Liver (tissue), 9 donors: Measurements from ENCODE around the gene URM1. TPM values are rescaled to one million over a fixed set of nuclear protein-coding genes. Genes with fewer than 3 reads are reported as not detected.

Experiments used
- DNase-seq: peaks from one replicate; pipeline ENCODE4 v3.0.0-alpha.2; 2017; ENCODE audit warnings: low spot score
- H3K27ac ChIP-seq, 2 donors: one replicate each; pipeline ENCODE4 v1.7.0; 2013; ENCODE audit warnings: inconsistent platforms in 2 of 2, low read length in 2 of 2, control low read depth in 1 of 2, low read depth in 1 of 2, mild to moderate bottlenecking in 1 of 2
- H3K27me3 ChIP-seq, 4 donors: one replicate each; pipeline versions ENCODE4 v1.6.1 to v1.7.0; 2013; ENCODE audit warnings: low read length in 3 of 4, inconsistent platforms in 1 of 4, mild to moderate bottlenecking in 1 of 4, moderate library complexity in 1 of 4; ENCODE audit not compliant: control insufficient read depth in 4 of 4, insufficient read depth in 4 of 4
- H3K36me3 ChIP-seq, 4 donors: one replicate each; pipeline versions ENCODE4 v1.6.1 to v1.7.0; 2013; ENCODE audit warnings: low read length in 3 of 4, mild to moderate bottlenecking in 3 of 4, low read depth in 1 of 4, moderate library complexity in 1 of 4; ENCODE audit not compliant: control insufficient read depth in 4 of 4, insufficient read depth in 3 of 4
- H3K4me1 ChIP-seq, 4 donors: one replicate each; pipeline versions ENCODE4 v1.6.1 to v1.7.0; 2013; ENCODE audit warnings: low read length in 3 of 4, mild to moderate bottlenecking in 3 of 4, moderate library complexity in 1 of 4; ENCODE audit not compliant: control insufficient read depth in 4 of 4, insufficient read depth in 4 of 4
- H3K4me3 ChIP-seq, 3 donors: one replicate each; pipeline versions ENCODE4 v1.6.1 to v1.7.0; 2013; ENCODE audit warnings: low read length in 3 of 3, control low read depth in 1 of 3, low read depth in 1 of 3, mild to moderate bottlenecking in 1 of 3
- H3K9ac ChIP-seq, 2 donors: one replicate each; pipeline ENCODE4 v1.7.0; 2013; ENCODE audit warnings: low read length in 2 of 2, mild to moderate bottlenecking in 2 of 2, moderate library complexity in 2 of 2, control low read depth in 1 of 2, low read depth in 1 of 2
- H3K9me3 ChIP-seq, 4 donors: one replicate each; pipeline versions ENCODE4 v1.6.1 to v1.7.0; 2013; ENCODE audit warnings: low read length in 3 of 4; ENCODE audit not compliant: control insufficient read depth in 4 of 4
- CTCF ChIP-seq: fragments of 150-350 bp; IDR thresholded peaks from 2 replicates; pipeline ENCODE4 v1.5.1; 2017; ENCODE audit warnings: improper control_type of control experiment, low read depth, low read length; ENCODE audit not compliant: missing input control
- EGR1 ChIP-seq, 2 donors: IDR thresholded peaks; 2 replicates each; pipeline ENCODE4 v1.6.1; 2016 to 2018; ENCODE audit warnings: antibody characterized with exemption in 2 of 2, low read depth in 2 of 2
- FOXA1 ChIP-seq: IDR thresholded peaks from 2 replicates; pipeline ENCODE4 v1.6.1; 2016; ENCODE audit warnings: antibody characterized with exemption
- FOXA2 ChIP-seq: IDR thresholded peaks from 2 replicates; pipeline ENCODE4 v1.6.1; 2016; ENCODE audit warnings: antibody characterized with exemption
- HNF4A ChIP-seq, 2 donors: conservative IDR thresholded peaks; 2 replicates each; pipeline ENCODE4 v1.6.1; 2016; ENCODE audit warnings: antibody characterized with exemption in 2 of 2, mild to moderate bottlenecking in 2 of 2
- HNF4G ChIP-seq: IDR thresholded peaks from 2 replicates; pipeline ENCODE4 v1.6.1; 2016; ENCODE audit warnings: antibody characterized with exemption
- NR2F2 ChIP-seq: IDR thresholded peaks from 2 replicates; pipeline ENCODE4 v1.6.1; 2016; ENCODE audit warnings: antibody characterized with exemption
- REST ChIP-seq: IDR thresholded peaks from 2 replicates; pipeline ENCODE4 v1.6.1; 2016; ENCODE audit warnings: antibody characterized with exemption, mild to moderate bottlenecking
- SP1 ChIP-seq: IDR thresholded peaks from 2 replicates; pipeline ENCODE4 v1.6.1; 2018; ENCODE audit warnings: antibody characterized with exemption, mild to moderate bottlenecking
- TAF1 ChIP-seq: conservative IDR thresholded peaks from 2 replicates; pipeline ENCODE4 v1.6.1; 2016; ENCODE audit warnings: antibody characterized with exemption, mild to moderate bottlenecking
- whole genome bisulfite sequencing: extraction: QIAGEN DNeasy Blood & Tissue Kit; methylation state at CpG from one replicate; pipeline ENCODE4 v1.1.7; 2013; 5-methylcytosine and 5-hydroxymethylcytosine counted together
- polyA plus RNA-seq, 2 donors: library from polyadenylated mRNA; stranded (reverse) in 1 of 2; unstranded in 1 of 2; fragments of 200-250 nt in 1 of 2; fragments of >200 nt in 1 of 2; fragmentation: Nextera tagmentation in 1 of 2; extraction: Ambion mirVana in 1 of 2; gene quantifications; one replicate each; pipeline versions ENCODE4 v1.2.1 to v1.2.3, GENCODE V29; 2013 to 2015
- total RNA-seq, 2 donors: library from RNA; depleted of rRNA; stranded (reverse); fragments of >200 nt; gene quantifications; one replicate each; pipeline ENCODE4 v1.2.3, GENCODE V29; 2014
- TF ChIP-seq, protein P1 (sequence below): IDR thresholded peaks from 2 replicates; pipeline ENCODE4 v1.6.1; 2016; ENCODE audit warnings: antibody characterized with exemption
- TF ChIP-seq, protein P2 (sequence below): IDR thresholded peaks from 2 replicates; pipeline ENCODE4 v1.6.1; 2016; ENCODE audit warnings: antibody characterized with exemption
- donor health status: healthy.
- donor health status: healthy.
- donor health status: healthy.
- donor health status: healthy.
- donor health status: healthy.

URM1 gene
- total and polyA plus RNA-seq, 4 donors: 12.1 to 35.0 (median 19.5) TPM

DNA sequence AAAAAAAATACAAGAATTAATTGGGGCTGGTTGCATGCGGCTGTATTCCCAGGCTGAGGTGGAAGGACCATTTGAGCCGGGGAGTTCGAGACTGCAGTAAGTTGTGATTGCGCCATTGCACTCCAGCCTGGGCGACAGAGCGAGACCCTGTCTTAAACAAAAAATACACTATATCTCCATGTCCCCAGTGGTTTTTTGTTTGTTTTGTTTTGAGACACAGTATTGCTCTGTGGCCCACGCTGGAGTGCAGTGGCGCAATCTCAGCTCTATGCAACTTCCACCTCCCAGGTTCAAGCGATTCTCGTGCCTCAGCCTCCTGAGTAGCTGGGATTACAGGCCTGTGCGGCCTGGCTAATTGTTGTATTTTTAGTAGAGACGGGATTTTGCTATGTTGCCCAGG lies 47.4 kb upstream of the URM1 start:
- Histone ChIP-seq H3K4me1 (peaks cover 9 to 38% (median 31%) of the 10 kb centered on the region in 4 donors), H3K27ac (no peak overlapping the region), H3K9me3 (no peaks in the 10 kb centered on the region), H3K4me3 (peak overlapping the region; percentile 69 to 89 (median 75)), H3K9ac (peak overlapping the region in 1 of 2 donors; percentile 88), H3K27me3 (no peaks in the 10 kb centered on the region), H3K36me3 (peaks cover 2 to 21% (median 7%) of the 10 kb centered on the region in 4 donors)
- no peak for DNase-seq
- 84% methylated on average over 12 of the region's 12 CpGs for WGBS
- TF ChIP-seq NR2F2 (no peak), TAF1 (no peak), EGR1 (IDR thresholded peaks at IDR 0.05; ENCODE audit: low read depth in 2 of 2) (no peak), CTCF (no peak), SP1 (no peak), HNF4G (no peak), REST (no peak), FOXA2 (no peak), HNF4A (conservative IDR thresholded peaks at IDR 0.05) (no peak)
- TF ChIP-seq, protein P1, sequence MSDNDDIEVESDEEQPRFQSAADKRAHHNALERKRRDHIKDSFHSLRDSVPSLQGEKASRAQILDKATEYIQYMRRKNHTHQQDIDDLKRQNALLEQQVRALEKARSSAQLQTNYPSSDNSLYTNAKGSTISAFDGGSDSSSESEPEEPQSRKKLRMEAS: no peak
- TF ChIP-seq, protein P2, sequence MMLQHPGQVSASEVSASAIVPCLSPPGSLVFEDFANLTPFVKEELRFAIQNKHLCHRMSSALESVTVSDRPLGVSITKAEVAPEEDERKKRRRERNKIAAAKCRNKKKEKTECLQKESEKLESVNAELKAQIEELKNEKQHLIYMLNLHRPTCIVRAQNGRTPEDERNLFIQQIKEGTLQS: no peak

DNA sequence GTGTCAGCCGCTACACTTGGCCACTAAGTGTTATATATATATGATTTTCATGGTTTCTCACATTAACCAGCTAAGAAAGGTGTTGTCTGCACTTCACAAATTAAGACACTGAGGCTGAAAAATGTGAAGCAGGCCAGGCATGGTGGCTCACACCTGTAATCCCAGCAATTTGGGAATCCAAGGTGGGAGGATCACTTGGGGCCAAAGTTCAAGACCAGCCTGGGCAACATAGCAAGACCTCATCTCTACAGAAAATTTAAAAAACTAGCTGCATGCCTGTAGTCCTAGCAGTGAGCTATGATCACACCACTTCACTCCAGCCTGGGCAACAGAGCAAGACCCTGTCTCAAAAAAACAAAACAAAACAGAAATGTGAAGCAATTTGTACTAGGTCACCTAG lies 46.8 kb upstream of the URM1 start:
- TF ChIP-seq TAF1 (no peak), REST (no peak), HNF4G (no peak), CTCF (no peak), EGR1 (IDR thresholded peaks at IDR 0.05; ENCODE audit: low read depth in 2 of 2) (no peak), FOXA2 (no peak), FOXA1 (no peak), SP1 (no peak)
- TF ChIP-seq, protein P2: no peak
- H3K9ac ChIP-seq: no peak overlapping the region
- peaks cover 9 to 38% (median 31%) of the 10 kb centered on the region in 4 donors for H3K4me1 ChIP-seq
- no peak for DNase-seq
- WGBS: 97% methylated on average over 1 of the region's 1 CpG
- H3K27me3 ChIP-seq: no peaks in the 10 kb centered on the region
- H3K4me3 ChIP-seq: no peak overlapping the region
- H3K9me3 ChIP-seq: no peaks in the 10 kb centered on the region
- peaks cover 2 to 21% (median 7%) of the 10 kb centered on the region in 4 donors for H3K36me3 ChIP-seq
- H3K27ac ChIP-seq: no peak overlapping the region
